Raji (cell line): Measurements from ENCODE around the gene SMIM1.

ENCODE experiments used
- POLR2A ChIP-seq: IDR thresholded peaks from 2 replicates; pipeline ENCODE4 v1.6.1; 2011; ENCODE audit warnings: low read depth, low read length, control low read depth; ENCODE audit not compliant: insufficient read depth

The SMIM1 gene

GRCh38 chr1:3746389-3746829 is 26.1 kb upstream of the SMIM1 start:
- TF ChIP-seq POLR2A, result no peak

- no peak for TF ChIP-seq POLR2A
Measured at GRCh38 chr1:3746830-3747521, 25.6 kb upstream of the SMIM1 start.

GRCh38 chr1:3747522-3747848 is 25.1 kb upstream of the SMIM1 start:
- no peak for TF ChIP-seq POLR2A

- no peak for TF ChIP-seq POLR2A
Measured at GRCh38 chr1:3747903-3748302, 24.6 kb upstream of the SMIM1 start.

- TF ChIP-seq POLR2A, result no peak
Measured at GRCh38 chr1:3749512-3749911, 23.0 kb upstream of the SMIM1 start.

GRCh38 chr1:3750741-3751140 is 21.8 kb upstream of the SMIM1 start:
- TF ChIP-seq POLR2A, result no peak

GRCh38 chr1:3752400-3752945 is 20.1 kb upstream of the SMIM1 start, which contains the start of gene CCDC27:
TSS of gene CCDC27 (plus strand) at chr1:3752450. CDS start at chr1:3752482, 32 bp downstream.
- TF ChIP-seq POLR2A, result no peak

GRCh38 chr1:3753656-3754454 is 18.7 kb upstream of the SMIM1 start:
- no peak for TF ChIP-seq POLR2A

- TF ChIP-seq POLR2A, result no peak
Measured at GRCh38 chr1:3756394-3756793, 16.2 kb upstream of the SMIM1 start.

GRCh38 chr1:3759164-3759563 is 13.4 kb upstream of the SMIM1 start:
- no peak for TF ChIP-seq POLR2A

GRCh38 chr1:3759796-3760195 is 12.8 kb upstream of the SMIM1 start:
- TF ChIP-seq POLR2A, result no peak

GRCh38 chr1:3761296-3762010 is 11.1 kb upstream of the SMIM1 start:
- TF ChIP-seq POLR2A, result no peak

GRCh38 chr1:3762151-3762872 is 10.2 kb upstream of the SMIM1 start:
- TF ChIP-seq POLR2A, result no peak

- no peak for TF ChIP-seq POLR2A
Measured at GRCh38 chr1:3762873-3763228, 9.7 kb upstream of the SMIM1 start.
